LNCAP (cell line): ENCODE measurements around the gene UQCRHL.

Source experiments
- TF ChIP-seq, protein P1 (sequence below): fragments of 450-650 bp; IDR thresholded peaks from 2 replicates; pipeline ENCODE4 v1.5.1; 2017; ENCODE audit warnings: mild to moderate bottlenecking

UQCRHL gene

DNA sequence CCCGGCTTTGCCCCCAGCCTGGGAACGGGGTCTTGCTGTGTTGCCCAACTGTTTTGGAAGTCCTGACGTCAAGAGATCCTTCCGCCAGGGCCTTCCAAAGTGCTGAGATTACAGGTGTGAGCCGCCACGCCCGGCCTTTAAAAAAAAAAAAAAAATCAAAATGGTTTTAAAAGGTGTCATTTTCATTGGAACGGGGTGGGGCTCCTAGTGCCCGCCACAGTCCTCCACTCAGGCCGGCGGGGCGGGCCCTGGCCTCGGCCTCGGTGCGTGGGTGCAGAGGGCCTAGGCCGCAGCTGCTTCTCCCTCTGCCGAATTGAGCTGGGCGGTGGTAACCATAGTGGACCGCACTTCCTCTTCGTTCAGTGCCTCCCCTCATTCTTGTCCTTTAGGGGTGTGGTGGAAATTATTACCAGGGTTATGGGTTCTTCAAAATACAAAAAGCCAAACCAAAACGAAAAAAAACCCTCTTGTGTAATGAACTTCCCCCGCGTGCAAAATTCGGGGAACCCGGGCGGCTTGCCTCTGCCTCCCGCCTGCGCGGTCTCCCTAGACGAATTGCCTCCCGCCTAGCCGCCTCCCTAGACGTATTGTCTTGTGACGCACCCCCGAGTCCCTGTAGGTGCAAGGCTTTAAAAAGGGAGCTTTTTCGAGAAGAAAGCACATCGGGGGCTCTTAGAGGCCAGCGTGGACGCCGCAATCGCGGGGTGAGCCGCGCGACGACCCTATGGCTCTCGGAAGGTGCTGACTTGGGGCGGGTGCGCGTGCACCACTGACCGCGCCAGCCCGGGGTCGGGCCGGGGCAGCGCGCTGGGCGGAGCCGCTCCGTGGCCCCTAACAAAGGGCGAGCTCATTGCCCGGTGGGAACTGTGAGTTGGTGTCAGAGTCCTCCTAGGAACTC, 29.6 kb upstream of the UQCRHL start:
- TF ChIP-seq, protein P1, sequence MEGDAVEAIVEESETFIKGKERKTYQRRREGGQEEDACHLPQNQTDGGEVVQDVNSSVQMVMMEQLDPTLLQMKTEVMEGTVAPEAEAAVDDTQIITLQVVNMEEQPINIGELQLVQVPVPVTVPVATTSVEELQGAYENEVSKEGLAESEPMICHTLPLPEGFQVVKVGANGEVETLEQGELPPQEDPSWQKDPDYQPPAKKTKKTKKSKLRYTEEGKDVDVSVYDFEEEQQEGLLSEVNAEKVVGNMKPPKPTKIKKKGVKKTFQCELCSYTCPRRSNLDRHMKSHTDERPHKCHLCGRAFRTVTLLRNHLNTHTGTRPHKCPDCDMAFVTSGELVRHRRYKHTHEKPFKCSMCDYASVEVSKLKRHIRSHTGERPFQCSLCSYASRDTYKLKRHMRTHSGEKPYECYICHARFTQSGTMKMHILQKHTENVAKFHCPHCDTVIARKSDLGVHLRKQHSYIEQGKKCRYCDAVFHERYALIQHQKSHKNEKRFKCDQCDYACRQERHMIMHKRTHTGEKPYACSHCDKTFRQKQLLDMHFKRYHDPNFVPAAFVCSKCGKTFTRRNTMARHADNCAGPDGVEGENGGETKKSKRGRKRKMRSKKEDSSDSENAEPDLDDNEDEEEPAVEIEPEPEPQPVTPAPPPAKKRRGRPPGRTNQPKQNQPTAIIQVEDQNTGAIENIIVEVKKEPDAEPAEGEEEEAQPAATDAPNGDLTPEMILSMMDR: no peak

DNA sequence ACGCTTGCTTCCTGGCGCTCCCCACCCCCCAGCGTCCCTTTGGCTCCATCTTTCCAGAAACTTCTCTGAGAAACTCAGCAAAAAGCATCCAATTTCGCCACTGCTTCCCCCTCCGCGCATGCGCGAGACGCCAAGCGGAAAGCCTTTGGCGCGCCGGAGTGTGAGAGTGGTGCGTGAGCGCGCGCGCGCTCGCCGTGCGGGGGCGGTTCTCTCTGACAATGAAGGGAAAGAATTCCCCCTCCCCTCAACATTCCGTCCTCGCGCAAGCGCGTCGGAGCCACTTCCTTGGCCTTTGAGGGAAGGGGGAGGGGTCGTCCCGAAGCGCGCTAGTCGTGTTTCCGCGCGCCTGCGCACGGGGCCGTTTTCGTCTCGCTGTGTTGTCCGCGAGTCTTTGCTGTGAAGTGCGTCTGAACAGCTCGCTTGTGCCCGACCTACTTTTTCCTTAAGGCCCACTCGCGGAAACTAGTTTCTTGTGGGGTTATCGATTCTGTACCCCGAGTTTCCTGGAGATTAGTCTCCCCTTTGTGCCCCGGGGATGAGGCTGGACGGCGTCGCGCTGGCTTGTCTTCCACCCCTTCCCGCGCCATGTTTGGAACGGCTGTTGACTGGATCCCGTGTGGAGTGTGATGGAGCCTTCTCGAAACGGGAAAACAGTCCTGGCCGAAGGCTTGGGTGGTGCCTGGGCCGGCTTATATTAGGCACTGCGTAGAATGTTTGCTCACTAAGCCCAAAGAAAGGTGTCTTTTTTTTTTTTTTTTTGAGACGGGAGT, 28.5 kb upstream of the UQCRHL start:
- TF ChIP-seq, protein P1: no peak

DNA sequence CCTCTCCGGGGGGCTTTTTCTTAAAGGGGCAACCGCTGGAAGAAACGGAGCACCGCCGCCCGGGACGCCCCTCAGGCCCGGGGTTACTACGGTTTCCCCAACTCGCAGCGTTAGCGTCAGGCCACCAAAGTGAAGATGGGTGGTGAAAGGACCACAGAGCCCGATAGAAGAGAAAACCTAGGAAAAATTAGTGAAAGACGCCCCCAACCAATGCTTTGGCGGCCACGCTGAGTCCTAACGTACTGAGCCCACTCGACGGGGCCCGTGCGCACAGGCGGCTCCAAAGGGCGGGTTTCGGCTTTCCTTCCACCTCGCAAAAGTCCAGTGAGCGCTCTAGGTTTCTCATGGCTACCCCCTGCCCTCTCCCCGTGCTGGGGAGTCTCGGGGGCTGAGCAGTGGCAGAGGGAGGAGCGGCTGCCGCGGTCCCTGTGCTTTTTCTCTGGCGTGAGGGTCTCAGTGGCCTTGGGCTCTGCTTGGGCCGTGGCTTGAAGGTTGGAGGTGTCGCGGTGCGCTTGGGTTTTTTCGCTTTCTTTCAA, 27.8 kb upstream of the UQCRHL start:
- TF ChIP-seq, protein P1: no peak

- TF ChIP-seq, protein P1: no peak
Measured at GRCh38 chr1:15834406-15835204, 27.2 kb upstream of the UQCRHL start.

- TF ChIP-seq, protein P1: no peak
Measured at GRCh38 chr1:15833842-15834405, 26.5 kb upstream of the UQCRHL start.

DNA sequence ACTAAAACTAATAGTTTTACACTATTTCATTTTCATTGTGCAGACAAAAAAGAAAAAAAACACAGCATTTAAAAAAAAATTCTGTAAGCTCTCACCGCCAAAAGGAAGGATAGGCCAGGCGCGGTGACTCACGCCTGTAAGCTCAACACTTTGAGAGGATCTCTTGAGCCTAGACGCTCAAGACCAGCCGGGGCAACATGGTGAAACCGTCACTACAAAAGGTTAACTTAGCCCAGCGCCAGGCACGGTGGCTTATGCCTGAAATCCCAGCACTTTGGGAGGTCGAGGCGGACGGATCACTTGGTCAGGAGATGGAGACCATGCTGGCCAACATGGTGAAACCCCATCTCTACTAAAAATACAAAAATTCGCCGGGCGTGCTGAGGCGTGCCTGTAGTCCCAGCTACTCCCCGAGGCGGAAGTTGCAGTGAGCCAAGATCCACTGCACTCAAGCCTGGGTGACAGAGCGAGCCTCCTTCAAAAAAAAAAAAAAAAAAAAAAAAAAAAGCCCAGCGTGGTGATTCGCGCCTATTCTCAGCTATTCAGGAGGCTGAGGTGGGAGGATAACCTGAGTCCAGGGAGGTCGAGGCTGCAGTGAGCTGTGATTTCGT, 25.7 kb upstream of the UQCRHL start:
- TF ChIP-seq, protein P1: no peak
